PC-9 (cell line): ENCODE results near the gene TMEM163. TPM values are rescaled to one million over a fixed set of nuclear protein-coding genes. Genes with fewer than 3 reads are reported as not detected.

Source experiments
- BruUV-seq: library from RNA; stranded (reverse); fragments of 400-500 nt; replicated peaks from 2 replicates; lab custom pipeline; 2021; lab: Mats Ljungman, UMichigan
- CTCF ChIA-PET: fragments of 300-600 bp; sonication (Branson Sonifier 250); formaldehyde crosslinking; loops from one replicate; lab custom pipeline; 2022; ENCODE audit warnings: antibody characterized with exemption; lab: Charles Lee
- POLR2A ChIA-PET: fragments of 300-600 bp; sonication (Branson Sonifier 250); formaldehyde crosslinking; loops from one replicate; lab custom pipeline; 2022; ENCODE audit warnings: antibody characterized with exemption; ENCODE audit not compliant: unreplicated experiment; lab: Charles Lee
- DNase-seq, 2 experiments: peaks; one replicate each; pipeline versions ENCODE4 v3.0.0 to v3.0.0-alpha.2; 2015 to 2022; ENCODE audit warnings: mixed read lengths in 1 of 2
- H2AFZ ChIP-seq: fragments of 200-600 bp; sonication (generic); 2 replicates; pipeline ENCODE4 v1.8.1; 2017; ENCODE audit warnings: antibody characterized with exemption
- H3F3A ChIP-seq: fragments of 200-600 bp; sonication (generic); 2 replicates; pipeline ENCODE4 v1.8.1; 2017; ENCODE audit warnings: antibody characterized with exemption, mild to moderate bottlenecking, low read depth; ENCODE audit not compliant: insufficient read depth
- H3K27ac ChIP-seq: fragments of 200-600 bp; sonication (generic); 2 replicates; pipeline ENCODE4 v1.6.1; 2016; ENCODE audit warnings: mixed run types
- H3K27me3 ChIP-seq: fragments of 200-600 bp; sonication (generic); 2 replicates; pipeline ENCODE4 v1.6.1; 2016; ENCODE audit warnings: low read depth, mixed run types; ENCODE audit not compliant: insufficient read depth
- H3K36me3 ChIP-seq: fragments of 200-600 bp; sonication (generic); 2 replicates; pipeline ENCODE4 v1.6.1; 2016; ENCODE audit warnings: low read depth, mixed run types
- H3K4me1 ChIP-seq: fragments of 200-600 bp; sonication (generic); replicated peaks from 2 replicates; pipeline ENCODE4 v1.6.1; 2016; ENCODE audit warnings: mixed run types; ENCODE audit not compliant: insufficient read depth
- H3K4me2 ChIP-seq: fragments of 200-600 bp; sonication (generic); 2 replicates; pipeline ENCODE4 v1.6.1; 2017; ENCODE audit warnings: mixed run types
- H3K4me3 ChIP-seq: fragments of 200-600 bp; sonication (generic); 2 replicates; pipeline ENCODE4 v1.6.1; 2016; ENCODE audit warnings: mixed run types
- H3K79me2 ChIP-seq: fragments of 200-600 bp; sonication (generic); 2 replicates; pipeline ENCODE4 v1.6.1; 2017; ENCODE audit warnings: low read depth, mixed run types
- H3K9me2 ChIP-seq: fragments of 200-600 bp; sonication (generic); 2 replicates; pipeline ENCODE4 v1.8.1; 2017; ENCODE audit warnings: mild to moderate bottlenecking; ENCODE audit not compliant: insufficient read depth
- H3K9me3 ChIP-seq: fragments of 200-600 bp; sonication (generic); 2 replicates; pipeline ENCODE4 v1.8.1; 2016; ENCODE audit warnings: low read depth; ENCODE audit not compliant: insufficient read depth
- H4K20me1 ChIP-seq: fragments of 200-600 bp; sonication (generic); 2 replicates; pipeline ENCODE4 v1.8.1; 2017; ENCODE audit not compliant: insufficient read depth
- EZH2 ChIP-seq: fragments of 200-600 bp; sonication (generic); IDR thresholded peaks from 2 replicates; pipeline ENCODE4 v1.8.0; 2017; ENCODE audit warnings: antibody characterized with exemption, low read depth
- intact Hi-C: fragments of 100-400 bp; cut with micrococcal nuclease; formaldehyde crosslinking; loops from one replicate; pipeline ENCODE4 v1.10.0; 2022; ENCODE audit not compliant: unreplicated experiment
- total RNA-seq: library from RNA; stranded (reverse); gene quantifications from 2 replicates; pipeline ENCODE4 v1.2.3, GENCODE V29; 2021
- TF ChIP-seq, protein P1 (sequence below): fragments of 200-600 bp; sonication (generic); conservative IDR thresholded peaks from 2 replicates; pipeline ENCODE4 v1.6.1; 2017; ENCODE audit warnings: mixed run types, antibody characterized with exemption, mild to moderate bottlenecking, moderate library complexity

TMEM163 gene
- total RNA-seq, 1 experiment from 2014 or later = 1.4 TPM

DNA sequence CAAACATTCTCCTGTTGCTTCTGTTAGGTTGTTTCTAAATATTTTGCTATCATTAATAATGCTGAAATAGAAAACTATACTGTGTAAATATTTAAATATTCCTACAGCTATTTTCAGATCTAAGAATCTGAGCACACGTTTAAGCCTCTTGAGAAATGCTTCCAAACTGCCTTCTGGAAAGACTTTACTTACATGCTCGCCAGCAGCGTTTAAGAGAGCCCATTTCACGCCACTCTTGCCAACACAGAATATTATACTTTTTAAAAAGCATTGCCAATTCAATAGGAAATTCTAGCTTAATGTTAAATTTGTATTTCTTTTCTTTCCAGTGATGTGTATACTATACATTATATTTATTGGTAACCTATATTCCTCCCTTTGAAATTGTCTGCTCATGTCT lies 92.0 kb downstream of the TMEM163 start:
- no peaks in the 10 kb centered on the region for H3K4me1 ChIP-seq
- no peak for TF ChIP-seq EZH2
- TF ChIP-seq, protein P1, sequence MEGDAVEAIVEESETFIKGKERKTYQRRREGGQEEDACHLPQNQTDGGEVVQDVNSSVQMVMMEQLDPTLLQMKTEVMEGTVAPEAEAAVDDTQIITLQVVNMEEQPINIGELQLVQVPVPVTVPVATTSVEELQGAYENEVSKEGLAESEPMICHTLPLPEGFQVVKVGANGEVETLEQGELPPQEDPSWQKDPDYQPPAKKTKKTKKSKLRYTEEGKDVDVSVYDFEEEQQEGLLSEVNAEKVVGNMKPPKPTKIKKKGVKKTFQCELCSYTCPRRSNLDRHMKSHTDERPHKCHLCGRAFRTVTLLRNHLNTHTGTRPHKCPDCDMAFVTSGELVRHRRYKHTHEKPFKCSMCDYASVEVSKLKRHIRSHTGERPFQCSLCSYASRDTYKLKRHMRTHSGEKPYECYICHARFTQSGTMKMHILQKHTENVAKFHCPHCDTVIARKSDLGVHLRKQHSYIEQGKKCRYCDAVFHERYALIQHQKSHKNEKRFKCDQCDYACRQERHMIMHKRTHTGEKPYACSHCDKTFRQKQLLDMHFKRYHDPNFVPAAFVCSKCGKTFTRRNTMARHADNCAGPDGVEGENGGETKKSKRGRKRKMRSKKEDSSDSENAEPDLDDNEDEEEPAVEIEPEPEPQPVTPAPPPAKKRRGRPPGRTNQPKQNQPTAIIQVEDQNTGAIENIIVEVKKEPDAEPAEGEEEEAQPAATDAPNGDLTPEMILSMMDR = no peak
- H3K27ac ChIP-seq = no peak overlapping the region
- no peaks in the 10 kb centered on the region for H3K79me2 ChIP-seq
- no peak overlapping the region for H3K4me3 ChIP-seq
- H2AFZ ChIP-seq = no peak overlapping the region
- ChIA-PET CTCF (no interaction called here), POLR2A (no interaction called here)
- H3K9me3 ChIP-seq = no peaks in the 10 kb centered on the region
- intact Hi-C loops = no loop called here
- no peaks in the 10 kb centered on the region for H3F3A ChIP-seq
- H3K27me3 ChIP-seq = no peaks in the 10 kb centered on the region
- H4K20me1 ChIP-seq = no peaks in the 10 kb centered on the region
- no peak for DNase-seq
- no peaks in the 10 kb centered on the region for H3K36me3 ChIP-seq
- H3K4me2 ChIP-seq = no peak overlapping the region
- no TSS peak for BruUV-seq
- no peaks in the 10 kb centered on the region for H3K9me2 ChIP-seq

DNA sequence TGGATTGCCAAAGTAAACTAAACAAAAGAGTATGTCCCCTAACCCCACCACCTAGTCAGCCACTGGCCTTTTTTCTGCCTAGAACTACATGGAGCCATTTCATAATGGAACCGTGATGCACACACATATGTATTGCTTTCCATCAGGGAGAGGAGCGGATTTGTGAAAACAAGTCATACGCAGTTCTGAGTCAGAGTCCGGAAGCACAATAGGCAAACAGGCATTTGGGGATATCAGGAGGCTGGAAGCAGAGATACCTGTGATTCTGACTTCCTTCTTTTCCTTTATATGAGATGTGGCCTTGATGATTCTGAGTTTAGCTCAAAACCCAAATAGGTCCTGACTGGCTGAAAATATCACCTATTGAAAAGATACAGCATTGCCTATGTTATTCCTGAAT lies 93.5 kb downstream of the TMEM163 start:
- H3K9me3 ChIP-seq = no peaks in the 10 kb centered on the region
- H3K79me2 ChIP-seq = no peaks in the 10 kb centered on the region
- no peaks in the 10 kb centered on the region for H3K9me2 ChIP-seq
- no peak overlapping the region for H3K4me3 ChIP-seq
- no peak overlapping the region for H3K4me2 ChIP-seq
- no peak overlapping the region for H3K27ac ChIP-seq
- CTCF ChIA-PET = no interaction called here
- intact Hi-C loops = no loop called here
- H3K36me3 ChIP-seq = no peaks in the 10 kb centered on the region
- TF ChIP-seq, protein P1 = no peak
- no peak for TF ChIP-seq EZH2
- DNase-seq = no peak
- no peaks in the 10 kb centered on the region for H3F3A ChIP-seq
- H3K4me1 ChIP-seq = no peaks in the 10 kb centered on the region
- POLR2A ChIA-PET = no interaction called here
- no peaks in the 10 kb centered on the region for H3K27me3 ChIP-seq
- H4K20me1 ChIP-seq = no peaks in the 10 kb centered on the region
- H2AFZ ChIP-seq = no peak overlapping the region
- BruUV-seq = no TSS peak

DNA sequence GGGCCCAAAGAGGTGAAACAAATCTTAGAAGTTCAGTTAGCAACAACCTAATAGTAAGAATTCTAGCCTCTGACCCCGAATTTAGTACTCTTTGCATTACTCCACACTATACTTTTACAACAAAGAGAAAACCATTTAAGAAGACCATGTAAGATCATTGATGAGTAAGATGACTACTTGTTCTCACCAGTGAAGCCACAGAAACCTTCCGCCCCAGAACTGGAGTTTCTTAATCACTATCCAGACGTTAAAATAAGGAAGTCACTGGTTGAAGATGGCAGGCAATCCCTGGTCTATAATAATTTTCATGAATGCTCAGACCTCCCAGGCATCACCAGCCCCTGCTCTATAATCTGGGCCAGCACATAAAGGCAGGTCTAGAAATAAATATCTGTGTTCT lies 95.0 kb downstream of the TMEM163 start:
- ChIA-PET CTCF (no interaction called here), POLR2A (no interaction called here)
- Histone ChIP-seq H3K4me2 (no peak overlapping the region), H3K4me3 (no peak overlapping the region), H2AFZ (no peak overlapping the region), H3K27me3 (no peaks in the 10 kb centered on the region), H3K9me3 (no peaks in the 10 kb centered on the region; the same call in 1 of the 2 replicates), H3K27ac (no peak overlapping the region), H3K4me1 (no peaks in the 10 kb centered on the region), H3K36me3 (no peaks in the 10 kb centered on the region), H3K9me2 (no peaks in the 10 kb centered on the region), H3K79me2 (no peaks in the 10 kb centered on the region), H3F3A (no peaks in the 10 kb centered on the region), H4K20me1 (no peaks in the 10 kb centered on the region)
- intact Hi-C loops = no loop called here
- TF ChIP-seq EZH2 = no peak
- no peak for DNase-seq
- BruUV-seq = no TSS peak

DNA sequence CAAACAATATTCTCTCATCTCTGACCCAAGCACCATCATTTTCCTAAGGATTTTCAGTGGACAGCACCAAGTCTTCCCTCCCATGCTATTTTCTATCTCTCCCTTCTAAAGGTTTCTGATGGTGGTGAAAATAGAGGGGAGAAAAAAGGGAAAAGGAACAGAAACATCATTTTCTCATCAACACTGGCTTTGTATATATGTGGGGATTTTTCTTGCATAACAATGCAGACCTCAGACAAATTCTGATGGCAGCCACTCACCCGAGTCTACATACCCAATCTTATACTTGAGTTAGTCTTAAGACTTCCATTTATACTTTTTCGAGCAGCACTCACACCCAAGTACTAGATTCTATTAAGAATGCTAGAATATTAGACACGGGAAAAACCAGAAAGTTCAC lies 95.8 kb downstream of the TMEM163 start:
- no peaks in the 10 kb centered on the region for H3K4me1 ChIP-seq
- H2AFZ ChIP-seq = no peak overlapping the region
- no peak for DNase-seq
- H3K79me2 ChIP-seq = no peaks in the 10 kb centered on the region
- no peaks in the 10 kb centered on the region; the same call in 1 of the 2 replicates for H3K9me3 ChIP-seq
- H3F3A ChIP-seq = no peaks in the 10 kb centered on the region
- no peak for TF ChIP-seq EZH2
- TF ChIP-seq, protein P1 = no peak
- ChIA-PET CTCF (no interaction called here), POLR2A (no interaction called here)
- H3K9me2 ChIP-seq = no peaks in the 10 kb centered on the region
- H3K4me3 ChIP-seq = no peak overlapping the region
- BruUV-seq = no TSS peak
- intact Hi-C loops = no loop called here
- H3K27me3 ChIP-seq = no peaks in the 10 kb centered on the region
- no peaks in the 10 kb centered on the region for H4K20me1 ChIP-seq
- no peak overlapping the region for H3K4me2 ChIP-seq
- no peak overlapping the region for H3K27ac ChIP-seq
- H3K36me3 ChIP-seq = no peaks in the 10 kb centered on the region
